Body of pancreas (tissue), 4 donors: Measurements from ENCODE around the gene NECTIN1. TPM values are rescaled to one million over a fixed set of nuclear protein-coding genes. Genes with fewer than 3 reads are reported as not detected.

Source experiments
- ATAC-seq: fragments of 150-250 bp; one replicate; pipeline ENCODE4 v1.9.1; 2016
- DNase-seq, 4 donors: peaks; one replicate each; pipeline ENCODE4 v3.0.0-alpha.2; 2019
- H3K27ac ChIP-seq, 4 donors: fragments of 200-600 bp; sonication (generic); 1 replicate in 3 of 4; 2 replicates in 1 of 4; pipeline versions ENCODE4 v1.5.1 to v1.6.1; 2016 to 2019; ENCODE audit warnings: mild to moderate bottlenecking in 1 of 4, mixed read lengths in 1 of 4, moderate library complexity in 1 of 4
- H3K27me3 ChIP-seq, 2 donors: fragments of 200-600 bp; sonication (generic); one replicate each; pipeline ENCODE4 v1.6.0; 2016; ENCODE audit warnings: mild to moderate bottlenecking in 1 of 2
- H3K36me3 ChIP-seq, 2 donors: fragments of 200-600 bp; sonication (generic); replicated peaks in 1 of 2; 2 replicates each; pipeline ENCODE4 v1.5.1; 2016; ENCODE audit warnings: low read depth in 2 of 2; ENCODE audit not compliant: insufficient read depth in 1 of 2
- H3K4me1 ChIP-seq: fragments of 200-600 bp; sonication (generic); one replicate; pipeline ENCODE4 v1.6.0; 2016
- H3K4me3 ChIP-seq, 2 donors: fragments of 200-600 bp; sonication (generic); 1 replicate in 1 of 2; 2 replicates in 1 of 2; pipeline ENCODE4 v1.5.1; 2016 to 2019
- H3K9me3 ChIP-seq, 3 donors: fragments of 200-600 bp; sonication (generic); 1 replicate in 2 of 3; 2 replicates in 1 of 3; pipeline ENCODE4 v1.5.1; 2016
- POLR2A ChIP-seq, 3 donors: fragments of 450-650 bp; IDR thresholded peaks; one replicate each; pipeline ENCODE4 v1.6.1; 2016; ENCODE audit warnings: antibody characterized with exemption in 3 of 3, mild to moderate bottlenecking in 2 of 3
- WGBS, 2 donors: methylation state at CpG; one replicate each; pipeline ENCODE4 v1.1.5; 2017; 5-methylcytosine and 5-hydroxymethylcytosine counted together
- intact Hi-C: fragments of 100-400 bp; cut with DNase I; formaldehyde crosslinking; loops from one replicate; pipeline ENCODE4 v1.15.1; 2023
- total RNA-seq, 2 donors: library from RNA; depleted of rRNA; stranded (reverse); fragments of >200 nt; gene quantifications; one replicate each; pipeline ENCODE4 v1.1.0, GENCODE V29; 2016
- TF ChIP-seq, protein P1 (sequence below), 7 experiments: fragments of 450-650 bp in 4 of 7; fragments of 200-600 bp in 3 of 7; sonication (generic) in 3 of 7; IDR thresholded peaks; one replicate each; pipeline ENCODE4 v1.5.1; 2016 to 2019; ENCODE audit warnings: antibody characterized with exemption in 7 of 7

The NECTIN1 gene
- total RNA-seq, 2 donors from 2014 or later: 7.3 to 31.6 TPM

DNA sequence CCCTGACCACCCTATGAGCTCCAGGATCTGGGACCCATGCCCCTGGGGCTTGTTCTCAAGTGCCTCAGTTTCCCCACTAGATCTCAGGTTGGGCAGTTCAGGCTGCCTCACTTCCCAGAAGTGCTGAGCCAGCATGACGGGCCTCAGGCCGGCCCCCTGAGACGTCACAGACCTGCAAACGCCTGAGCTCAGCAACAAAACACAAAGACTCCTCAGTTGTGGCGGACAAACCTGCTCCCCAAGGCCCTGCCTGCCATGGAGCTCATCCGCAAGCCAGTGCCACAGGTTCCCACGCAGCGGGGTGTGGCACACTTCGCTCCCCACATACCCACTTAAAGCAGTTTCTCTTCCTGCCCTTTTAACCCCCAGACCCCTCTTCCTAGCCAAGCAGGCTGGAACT, 45.2 kb downstream of the NECTIN1 start:
- WGBS, 2 donors: 61 to 71% methylated on average over 4 to 9 of the region's 9 CpGs
- Histone ChIP-seq H3K9me3 (no peaks in the 10 kb centered on the region), H3K4me3 (no peak overlapping the region), H3K36me3 (no peaks in the 10 kb centered on the region), H3K4me1 (peaks cover 29% of the 10 kb centered on the region), H3K27me3 (no peaks in the 10 kb centered on the region), H3K27ac (peak overlapping the region in 3 of 4 donors; percentile 47 to 66 (median 48))
- ATAC-seq: peak; percentile 68
- peak; percentile 46 to 74 (median 72) for DNase-seq
- intact Hi-C loops: no loop called here
- TF ChIP-seq POLR2A (IDR thresholded peaks at IDR 0.05): peak in 1 of 3 donors; percentile 36
- TF ChIP-seq, protein P1, sequence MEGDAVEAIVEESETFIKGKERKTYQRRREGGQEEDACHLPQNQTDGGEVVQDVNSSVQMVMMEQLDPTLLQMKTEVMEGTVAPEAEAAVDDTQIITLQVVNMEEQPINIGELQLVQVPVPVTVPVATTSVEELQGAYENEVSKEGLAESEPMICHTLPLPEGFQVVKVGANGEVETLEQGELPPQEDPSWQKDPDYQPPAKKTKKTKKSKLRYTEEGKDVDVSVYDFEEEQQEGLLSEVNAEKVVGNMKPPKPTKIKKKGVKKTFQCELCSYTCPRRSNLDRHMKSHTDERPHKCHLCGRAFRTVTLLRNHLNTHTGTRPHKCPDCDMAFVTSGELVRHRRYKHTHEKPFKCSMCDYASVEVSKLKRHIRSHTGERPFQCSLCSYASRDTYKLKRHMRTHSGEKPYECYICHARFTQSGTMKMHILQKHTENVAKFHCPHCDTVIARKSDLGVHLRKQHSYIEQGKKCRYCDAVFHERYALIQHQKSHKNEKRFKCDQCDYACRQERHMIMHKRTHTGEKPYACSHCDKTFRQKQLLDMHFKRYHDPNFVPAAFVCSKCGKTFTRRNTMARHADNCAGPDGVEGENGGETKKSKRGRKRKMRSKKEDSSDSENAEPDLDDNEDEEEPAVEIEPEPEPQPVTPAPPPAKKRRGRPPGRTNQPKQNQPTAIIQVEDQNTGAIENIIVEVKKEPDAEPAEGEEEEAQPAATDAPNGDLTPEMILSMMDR (IDR thresholded peaks at IDR 0.05): no peak

DNA sequence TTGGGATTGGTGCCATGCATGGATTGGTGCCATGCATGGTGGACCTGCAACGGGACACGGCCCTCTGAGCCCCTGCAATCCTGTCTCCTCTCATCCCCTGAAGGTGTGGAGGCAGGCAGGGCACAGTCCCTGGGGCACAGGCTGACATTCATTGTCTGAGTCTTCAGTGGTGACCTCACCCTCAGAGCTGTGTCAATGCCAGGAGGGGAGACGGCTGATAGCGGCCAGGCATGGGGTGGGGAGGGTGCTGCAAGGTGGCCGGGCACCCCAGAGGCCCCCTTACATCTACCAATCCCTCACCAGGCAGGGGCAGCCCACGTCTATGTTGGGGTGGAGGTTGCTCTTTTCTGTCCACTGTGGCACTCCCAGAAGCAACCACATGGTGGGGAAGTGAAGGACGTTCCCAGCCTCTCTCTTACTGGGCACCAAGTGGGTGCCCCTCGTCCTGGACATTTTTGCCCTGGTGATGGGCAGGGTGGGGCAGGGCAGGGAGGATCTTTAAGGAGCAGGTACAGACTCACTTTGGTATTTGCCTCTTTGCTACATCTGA, 47.6 kb downstream of the NECTIN1 start:
- H3K9me3 ChIP-seq: no peaks in the 10 kb centered on the region
- ATAC-seq: peak; percentile 36
- H3K4me3 ChIP-seq: no peak overlapping the region
- H3K27ac ChIP-seq: peak overlapping the region; percentile 12 to 60 (median 58)
- WGBS, 2 donors: 19 to 51% methylated on average over 4 to 7 of the region's 8 CpGs
- peak in 1 of 4 donors; percentile 33 for DNase-seq
- intact Hi-C loops: no loop called here
- no peaks in the 10 kb centered on the region for H3K27me3 ChIP-seq
- H3K4me1 ChIP-seq: peaks cover 29% of the 10 kb centered on the region
- TF ChIP-seq, protein P1 (IDR thresholded peaks at IDR 0.05): peak in 4 of 7 experiments; percentile 35 to 38 (median 36)
- TF ChIP-seq POLR2A (IDR thresholded peaks at IDR 0.05): no peak
- H3K36me3 ChIP-seq: peaks cover 0 to 6% of the 10 kb centered on the region in 2 donors

DNA sequence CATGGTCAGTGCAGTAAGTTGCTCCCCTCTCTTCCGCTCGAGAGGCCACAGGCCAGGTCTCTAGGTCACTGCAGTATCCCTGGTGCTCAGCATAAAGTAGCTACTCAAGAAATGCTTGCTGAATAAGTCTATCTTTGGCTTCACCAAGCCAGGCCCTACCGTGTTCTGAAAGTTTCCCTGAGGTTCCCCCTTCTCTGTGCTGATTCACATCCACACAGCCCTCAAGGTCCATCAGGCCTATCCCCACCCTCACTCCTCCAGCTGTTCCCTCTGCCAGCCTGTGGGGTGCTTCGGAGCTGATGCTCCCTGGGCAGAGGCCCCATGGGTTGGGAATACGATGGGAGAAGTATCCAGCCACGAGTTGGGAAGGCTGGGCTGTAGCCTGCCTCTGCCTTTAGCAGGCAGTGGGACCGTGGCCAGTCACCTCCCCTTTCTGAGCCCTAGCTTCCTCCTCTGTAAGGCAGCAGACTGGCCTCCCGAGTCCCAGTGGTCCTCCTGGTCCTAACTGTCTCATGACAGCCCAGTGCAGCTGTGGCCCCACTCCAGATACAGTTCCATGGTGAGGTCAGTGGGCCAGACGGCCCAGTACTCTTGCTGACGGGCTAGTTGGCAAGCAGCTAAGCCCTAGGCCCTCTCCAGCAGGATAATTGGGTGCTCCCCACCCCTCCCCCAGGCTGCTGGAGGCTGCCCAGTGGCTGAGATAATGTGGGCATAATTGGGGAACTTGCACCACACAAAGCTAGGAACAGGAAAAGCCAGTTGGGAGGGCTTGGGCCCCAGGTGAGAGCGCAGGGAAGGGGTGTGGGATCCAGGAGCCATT, 48.2 kb downstream of the NECTIN1 start:
- Histone ChIP-seq H3K9me3 (no peaks in the 10 kb centered on the region), H3K4me3 (no peak overlapping the region), H3K4me1 (peaks cover 29% of the 10 kb centered on the region), H3K27me3 (no peaks in the 10 kb centered on the region), H3K36me3 (peaks cover 0 to 6% of the 10 kb centered on the region in 2 donors), H3K27ac (peak overlapping the region; percentile 12 to 60 (median 58))
- 52 to 77% methylated on average over 3 to 11 of the region's 11 CpGs for WGBS, 2 donors
- peak; percentile 70 for ATAC-seq
- intact Hi-C loops: no loop called here
- peak; percentile 49 to 70 (median 66) for DNase-seq
- TF ChIP-seq, protein P1 (IDR thresholded peaks at IDR 0.05): no peak
- TF ChIP-seq POLR2A (IDR thresholded peaks at IDR 0.05): no peak

DNA sequence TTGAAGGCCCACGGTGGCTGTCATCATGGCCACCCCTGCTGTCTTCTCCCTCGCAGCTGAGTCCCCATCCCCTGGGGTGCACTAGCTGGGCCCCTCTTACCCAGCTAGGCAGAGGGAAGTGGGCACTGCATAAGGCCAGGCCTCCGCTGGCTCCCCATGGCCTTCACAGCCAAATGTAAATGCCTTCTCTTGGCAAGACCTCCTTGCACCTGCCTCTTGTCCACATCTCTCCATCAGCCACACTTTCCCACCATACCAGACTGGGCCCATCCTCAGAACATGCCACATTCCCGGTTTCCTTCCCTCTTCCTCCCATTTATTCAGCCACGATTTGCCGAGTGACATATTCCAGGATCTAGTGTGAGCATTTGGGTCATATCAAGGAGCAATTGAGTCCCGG, 49.7 kb downstream of the NECTIN1 start:
- WGBS, 2 donors: 88% methylated on average over 7 of the region's 7 CpGs
- H3K27ac ChIP-seq: no peak overlapping the region
- ATAC-seq: no peak
- H3K27me3 ChIP-seq: no peaks in the 10 kb centered on the region
- intact Hi-C loops: no loop called here
- H3K9me3 ChIP-seq: no peaks in the 10 kb centered on the region
- no peak for DNase-seq
- TF ChIP-seq, protein P1 (IDR thresholded peaks at IDR 0.05): no peak
- no peak for TF ChIP-seq POLR2A (IDR thresholded peaks at IDR 0.05)
- peaks cover 22% of the 10 kb centered on the region for H3K4me1 ChIP-seq
- H3K4me3 ChIP-seq: no peak overlapping the region
- H3K36me3 ChIP-seq: peaks cover 0 to 12% of the 10 kb centered on the region in 2 donors
